SH-SY5Y (cell line): Measurements from ENCODE around the gene LGALS7B.

Experiments
- GATA2 ChIP-seq: IDR thresholded peaks from 2 replicates; pipeline ENCODE4 v1.6.1; 2011; ENCODE audit warnings: mild to moderate bottlenecking, low read depth, low read length
- GATA3 ChIP-seq: IDR thresholded peaks from 2 replicates; pipeline ENCODE4 v1.6.1; 2011; ENCODE audit warnings: low read depth, mild to moderate bottlenecking, low read length, moderate library complexity

The LGALS7B gene

GRCh38 chr19:38766276-38767047 is 22.5 kb upstream of the LGALS7B start:
- no peak for TF ChIP-seq GATA3
- no peak for TF ChIP-seq GATA2

DNA sequence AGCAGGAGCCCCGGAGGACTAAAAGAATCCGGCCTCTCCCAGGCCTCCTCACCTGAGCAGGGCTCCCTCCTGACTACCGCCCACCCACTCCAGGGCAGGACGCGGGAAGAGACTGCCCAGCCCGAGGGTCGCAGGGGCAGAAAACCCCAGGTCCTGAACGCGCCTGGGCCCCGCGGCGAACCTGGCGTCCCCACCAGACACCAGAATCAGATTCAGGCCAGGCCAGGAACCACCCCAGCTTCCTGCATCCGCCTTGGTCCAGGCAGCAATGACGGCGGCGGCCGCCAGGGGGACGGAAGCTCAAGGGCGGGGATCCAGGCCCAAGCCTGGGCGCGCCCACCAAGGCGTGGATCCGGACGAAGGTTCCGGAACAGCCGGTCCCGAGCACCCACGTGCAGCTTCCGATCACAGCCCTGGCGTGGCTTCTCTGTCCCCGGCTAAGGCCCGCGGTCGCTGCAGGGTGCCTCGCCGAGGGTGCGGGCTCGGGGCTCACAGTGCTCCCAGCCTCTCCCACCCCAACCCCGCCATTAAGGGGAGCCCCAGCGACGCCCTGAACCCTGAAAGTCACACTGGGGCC is 19.3 kb upstream of the LGALS7B start:
- TF ChIP-seq GATA2: no peak
- TF ChIP-seq GATA3: no peak

GRCh38 chr19:38773469-38774177 is 15.4 kb upstream of the LGALS7B start, which contains the start of gene LGALS7:
Gene LGALS7 (minus strand): TSS chr19:38773517. CDS start chr19:38773492, 25 bp downstream.
- no peak for TF ChIP-seq GATA3

DNA sequence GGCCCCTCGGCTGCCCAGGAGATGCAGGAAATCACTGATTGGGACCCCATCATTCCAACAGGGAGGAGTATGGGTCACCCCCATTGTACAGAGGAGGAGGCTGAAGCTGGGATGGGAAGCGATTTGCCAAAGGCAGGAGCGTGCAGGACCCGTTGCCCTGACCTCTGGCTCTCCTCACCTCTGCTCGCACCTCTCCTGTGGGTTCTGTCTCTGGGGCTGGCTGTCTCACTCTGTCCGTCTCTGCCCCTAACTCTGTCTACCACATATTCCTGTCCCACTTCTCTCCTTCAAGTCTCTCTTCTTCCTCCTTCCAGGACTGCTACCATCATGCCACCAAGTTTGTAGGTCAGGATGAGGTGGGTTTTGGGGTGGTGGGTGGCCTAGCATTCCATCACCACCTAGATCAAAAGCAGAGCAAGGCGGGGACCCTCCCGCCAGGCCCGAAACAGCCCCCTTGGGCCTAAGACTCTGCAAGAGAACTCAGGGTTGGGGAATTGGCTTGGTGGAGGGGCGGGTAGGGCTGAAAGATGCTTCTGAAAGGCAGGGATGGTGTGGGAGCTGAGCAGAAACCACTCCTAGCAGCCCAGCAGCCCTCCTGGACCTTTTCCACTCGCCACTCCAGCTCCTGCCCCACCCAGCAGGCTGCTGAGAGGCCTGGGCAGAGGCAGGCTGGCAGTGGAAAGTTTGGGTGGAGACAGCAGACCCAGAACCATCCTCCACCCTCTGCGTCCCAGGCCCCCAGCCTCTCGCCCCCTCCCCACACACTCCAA is 14.6 kb upstream of the LGALS7B start:
- TF ChIP-seq GATA3 (no peak), GATA2 (no peak)

GRCh38 chr19:38778733-38779132 is 10.3 kb upstream of the LGALS7B start:
- TF ChIP-seq GATA3: no peak
- TF ChIP-seq GATA2: no peak

- no peak for TF ChIP-seq GATA3
- TF ChIP-seq GATA2: no peak
These were observed 8.6 kb upstream of the LGALS7B start for GRCh38 chr19:38780443-38780842.

GRCh38 chr19:38781058-38781457 is 7.9 kb upstream of the LGALS7B start:
- TF ChIP-seq GATA2: no peak
- no peak for TF ChIP-seq GATA3

DNA sequence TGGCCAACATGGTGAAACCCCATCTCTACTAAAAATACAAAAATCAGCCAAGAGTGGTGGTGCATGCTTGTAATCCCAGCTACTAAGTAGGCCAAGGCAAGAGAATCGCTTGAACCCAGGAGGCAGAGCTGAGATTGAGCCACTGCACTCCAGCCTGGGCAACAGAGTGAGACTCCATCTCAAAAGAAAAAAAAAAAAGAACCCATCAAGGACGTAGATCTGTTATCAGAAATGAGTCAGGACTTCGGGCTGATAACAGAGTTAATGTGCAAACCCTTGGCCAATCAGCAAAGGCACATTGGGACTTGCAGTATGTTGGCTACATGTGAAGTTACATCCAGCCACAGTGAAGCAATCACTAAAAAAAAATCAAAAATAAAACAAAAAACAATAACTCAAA is 4.8 kb upstream of the LGALS7B start:
- TF ChIP-seq GATA2: no peak
- TF ChIP-seq GATA3: no peak

DNA sequence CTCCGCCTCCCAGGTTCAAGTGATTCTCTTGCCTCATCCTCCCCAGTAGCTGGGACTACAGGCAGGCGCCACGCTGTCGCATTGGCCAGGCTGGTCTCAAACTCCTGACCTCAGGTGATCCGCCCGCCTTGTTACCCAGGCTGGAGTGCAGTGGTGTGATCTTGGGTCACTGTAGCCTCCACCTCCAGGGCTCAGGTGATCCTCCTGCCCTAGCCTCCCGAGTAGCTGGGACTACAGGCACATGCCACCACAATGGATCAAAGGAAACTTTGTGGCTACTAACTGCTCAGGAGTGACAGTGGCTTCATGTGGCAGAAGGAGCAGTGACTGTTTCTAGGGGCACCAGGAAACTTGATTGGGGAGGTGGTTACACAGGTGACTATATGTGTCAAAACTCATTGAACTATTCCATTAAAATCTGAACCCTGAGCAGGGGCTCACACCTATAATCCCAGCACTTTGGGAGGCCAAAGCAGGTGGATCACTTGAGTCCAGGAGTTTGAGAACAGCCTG is 3.8 kb upstream of the LGALS7B start:
- no peak for TF ChIP-seq GATA2
- TF ChIP-seq GATA3: no peak

DNA sequence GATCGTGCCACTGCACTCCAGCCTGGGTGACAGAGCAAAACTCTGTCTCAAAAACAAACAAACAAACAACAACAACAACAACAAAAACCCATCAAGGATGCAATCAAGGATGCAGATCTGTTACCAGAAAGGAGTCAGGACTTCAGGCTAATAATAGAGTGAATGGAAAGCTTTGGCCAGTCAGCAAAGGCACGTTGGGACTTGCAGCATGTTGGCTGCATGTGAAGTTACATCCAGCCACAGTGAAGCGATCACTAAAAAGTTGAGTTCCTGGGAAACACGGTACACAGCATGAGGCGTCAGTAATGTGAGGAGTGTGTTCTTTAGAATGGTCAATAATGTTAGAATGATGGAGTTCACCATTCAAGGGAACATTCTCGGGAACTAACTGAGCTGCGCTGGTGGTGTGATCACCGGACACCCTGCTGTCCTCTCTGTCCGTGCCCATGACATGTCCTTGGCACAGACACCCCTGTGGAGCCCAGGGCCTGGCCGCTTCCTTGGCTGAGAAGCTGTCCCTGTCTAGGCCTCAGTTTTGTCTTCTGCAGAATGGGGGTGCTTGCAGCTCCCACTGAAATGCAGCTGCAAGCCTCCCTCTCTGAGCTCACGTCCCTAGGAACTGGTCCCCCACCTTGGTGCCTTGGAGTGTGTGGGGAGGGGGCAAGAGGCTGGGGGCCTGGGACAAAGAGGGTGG is 2.3 kb upstream of the LGALS7B start:
- TF ChIP-seq GATA3 (no peak), GATA2 (no peak)

DNA sequence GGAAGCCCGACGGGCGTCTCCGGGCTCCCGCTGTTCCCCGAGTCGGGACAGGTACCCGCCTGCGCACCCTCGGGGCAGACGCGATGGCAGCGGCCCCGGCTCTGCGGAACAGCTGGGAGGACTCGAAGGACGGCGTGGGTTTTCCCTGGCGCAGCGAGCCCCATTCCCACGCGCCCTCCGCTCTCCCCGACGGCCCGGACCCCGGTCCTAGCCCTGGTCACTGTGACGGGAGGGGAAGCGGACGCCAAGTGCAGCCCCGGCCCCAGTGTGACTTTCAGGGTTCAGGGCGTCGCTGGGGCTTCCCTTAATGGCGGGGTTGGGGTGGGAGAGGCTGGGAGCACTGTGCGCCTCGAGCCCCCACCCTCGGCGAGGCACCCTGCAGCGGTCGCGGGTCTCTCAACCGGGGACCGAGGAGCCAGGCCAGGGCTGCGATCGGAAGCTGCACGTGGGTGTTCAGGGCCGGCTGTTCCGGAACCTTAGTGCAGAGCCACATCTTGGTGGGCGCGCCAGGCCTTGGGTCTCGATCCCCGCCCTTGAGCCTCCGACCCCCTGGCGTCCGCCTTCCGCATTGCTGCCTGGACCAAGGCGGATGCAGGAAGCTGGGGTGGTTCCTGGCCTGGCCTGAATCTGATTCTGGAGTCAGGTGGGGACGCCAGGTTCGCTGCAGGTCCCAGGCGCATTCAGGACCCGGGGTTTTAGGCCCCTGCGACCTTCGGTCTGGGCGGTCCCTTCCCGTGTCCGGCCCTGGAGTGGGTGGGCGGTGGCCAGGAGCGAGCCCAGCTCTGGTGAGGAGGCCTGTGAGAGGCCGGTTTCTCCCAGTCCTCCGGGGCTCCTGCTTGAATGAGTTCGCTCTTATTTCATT is 3.5 kb downstream of the LGALS7B start:
- no peak for TF ChIP-seq GATA2
- TF ChIP-seq GATA3: no peak

DNA sequence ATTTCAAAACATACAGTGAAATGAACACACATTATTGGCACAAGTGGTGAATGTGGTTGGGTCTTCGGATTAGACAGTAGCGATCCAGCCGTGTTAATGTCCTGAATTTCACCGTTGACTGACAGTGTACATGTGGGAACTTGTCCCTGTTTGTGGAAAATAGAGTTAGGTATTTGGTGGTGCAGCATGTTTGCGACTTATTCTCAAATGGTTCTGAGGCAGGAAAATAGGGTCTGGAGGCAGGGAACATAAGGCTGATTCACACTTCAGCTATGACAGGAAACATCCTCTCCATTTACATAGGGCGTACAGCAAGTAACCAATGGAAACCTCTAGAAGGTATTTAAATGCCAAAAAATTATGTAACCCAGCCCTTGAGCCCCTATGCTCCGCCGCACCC is 4.2 kb downstream of the LGALS7B start:
- no peak for TF ChIP-seq GATA3
- TF ChIP-seq GATA2: no peak
